HG03565 (cell line): ENCODE results near the gene ETV3L.

Experiments used
- ATAC-seq: cut with Tn5 transposase; IDR thresholded peaks from one replicate; pipeline ENCODE4 v1.9.1; 2021; ENCODE audit warnings: mild to moderate bottlenecking, moderate library complexity; ENCODE audit not compliant: unreplicated experiment

The ETV3L gene

GRCh38 chr1:157132616-157133167, 33.1 kb upstream of the ETV3L start:
- no peak for ATAC-seq

GRCh38 chr1:157132111-157132510, 32.5 kb upstream of the ETV3L start:
- no peak for ATAC-seq

GRCh38 chr1:157131281-157131680, 31.7 kb upstream of the ETV3L start:
- ATAC-seq = no peak

GRCh38 chr1:157124855-157125254, 25.2 kb upstream of the ETV3L start:
- no peak for ATAC-seq

GRCh38 chr1:157119448-157119847, 19.8 kb upstream of the ETV3L start:
- ATAC-seq = no peak

- ATAC-seq = no peak
Observed at GRCh38 chr1:157119008-157119407, 19.4 kb upstream of the ETV3L start.

- ATAC-seq = no peak
Observed at GRCh38 chr1:157117527-157118057, 18.0 kb upstream of the ETV3L start.

GRCh38 chr1:157116737-157117103, 17.1 kb upstream of the ETV3L start:
- no peak for ATAC-seq

GRCh38 chr1:157115851-157116736, 16.5 kb upstream of the ETV3L start:
- ATAC-seq = no peak

GRCh38 chr1:157115429-157115838, 15.8 kb upstream of the ETV3L start:
- no peak for ATAC-seq

- no peak for ATAC-seq
Observed at GRCh38 chr1:157114183-157115121, 14.8 kb upstream of the ETV3L start.

- no peak for ATAC-seq
Observed at GRCh38 chr1:157113631-157114030, 14.0 kb upstream of the ETV3L start.

- ATAC-seq = no peak
Observed at GRCh38 chr1:157113106-157113505, 13.5 kb upstream of the ETV3L start.

- no peak for ATAC-seq
Observed at GRCh38 chr1:157112186-157112867, 12.7 kb upstream of the ETV3L start.

GRCh38 chr1:157111396-157112165, 12.0 kb upstream of the ETV3L start:
- no peak for ATAC-seq

GRCh38 chr1:157110686-157111085, 11.1 kb upstream of the ETV3L start:
- no peak for ATAC-seq

GRCh38 chr1:157110003-157110402, 10.4 kb upstream of the ETV3L start:
- no peak for ATAC-seq

GRCh38 chr1:157108448-157108847, 8.8 kb upstream of the ETV3L start:
- no peak for ATAC-seq

- no peak for ATAC-seq
Observed at GRCh38 chr1:157107702-157108101, 8.1 kb upstream of the ETV3L start.

GRCh38 chr1:157106813-157107189, 7.2 kb upstream of the ETV3L start:
- ATAC-seq = no peak
